HUDEP-2 (cell line): ENCODE results near the gene PRAC2.

ENCODE experiments used
- DNase-seq, 76 experiments: peaks; one replicate each; lab custom pipeline; 2025; ENCODE audit not compliant: unreplicated experiment in 76 of 76; lab: John Stamatoyannopoulos, UW

Gene PRAC2

GRCh38 chr17:48732688-48733629 lies 10.0 kb downstream of the PRAC2 start:
- DNase-seq, result no peak

GRCh38 chr17:48733632-48734328 lies 10.8 kb downstream of the PRAC2 start:
- no peak for DNase-seq

- DNase-seq, result no peak
Measured at GRCh38 chr17:48734333-48735061, 11.5 kb downstream of the PRAC2 start.

GRCh38 chr17:48735062-48735351 lies 12.0 kb downstream of the PRAC2 start:
- DNase-seq, result no peak

- DNase-seq, result no peak
Measured at GRCh38 chr17:48737330-48738043, 14.5 kb downstream of the PRAC2 start.

- no peak for DNase-seq
Measured at GRCh38 chr17:48738424-48738802, 15.4 kb downstream of the PRAC2 start.

GRCh38 chr17:48738803-48739526 lies 16.0 kb downstream of the PRAC2 start:
- DNase-seq, result no peak

- no peak for DNase-seq
Measured at GRCh38 chr17:48740537-48740936, 17.6 kb downstream of the PRAC2 start.

GRCh38 chr17:48745381-48746275 lies 22.6 kb downstream of the PRAC2 start:
- no peak for DNase-seq

- no peak for DNase-seq
Measured at GRCh38 chr17:48746916-48747444, 24.0 kb downstream of the PRAC2 start.

GRCh38 chr17:48747445-48748363 lies 24.7 kb downstream of the PRAC2 start:
- DNase-seq, result no peak

GRCh38 chr17:48748718-48749566 lies 26.0 kb downstream of the PRAC2 start:
- no peak for DNase-seq

GRCh38 chr17:48749621-48750553 lies 26.9 kb downstream of the PRAC2 start:
- DNase-seq, result no peak

GRCh38 chr17:48751172-48751571 lies 28.2 kb downstream of the PRAC2 start:
- no peak for DNase-seq

- no peak for DNase-seq
Measured at GRCh38 chr17:48751733-48752398, 28.9 kb downstream of the PRAC2 start.
